WTC11 (cell line): ENCODE data around the gene GDA. TPM values are rescaled to one million over a fixed set of nuclear protein-coding genes. Genes with fewer than 3 reads are reported as not detected.
A peak's percentile ranks its signal among the peaks of the same experiment; 100 is the strongest.

Experiments
- AR ChIP-seq: fragments of 250-450 bp; sonication (Bioruptor Pico); IDR thresholded peaks from 2 replicates; pipeline ENCODE4 v1.9.0; 2021; ENCODE audit warnings: mild to moderate bottlenecking
- ATF1 ChIP-seq: sonication (generic); formaldehyde crosslinking; IDR thresholded peaks from 2 replicates; pipeline ENCODE4 v1.8.1; 2023; ENCODE audit warnings: mild to moderate bottlenecking, moderate library complexity, missing genetic modification reagents
- ELF4 ChIP-seq: sonication (generic); formaldehyde crosslinking; IDR thresholded peaks from 2 replicates; pipeline ENCODE4 v1.8.1; 2022; ENCODE audit warnings: low read depth, mild to moderate bottlenecking, moderate library complexity, missing genetic modification reagents
- FOXK1 ChIP-seq: sonication (generic); formaldehyde crosslinking; IDR thresholded peaks from 2 replicates; pipeline ENCODE4 v1.8.0; 2022; ENCODE audit warnings: mild to moderate bottlenecking, moderate library complexity, missing genetic modification reagents
- FOXP1 ChIP-seq: sonication (generic); formaldehyde crosslinking; IDR thresholded peaks from 2 replicates; pipeline ENCODE4 v1.8.0; 2022; ENCODE audit warnings: missing genetic modification reagents, mild to moderate bottlenecking, moderate library complexity, borderline replicate concordance
- GRHL2 ChIP-seq: fragments of 250-450 bp; sonication (Bioruptor Pico); IDR thresholded peaks from 2 replicates; pipeline ENCODE4 v1.8.0; 2022; ENCODE audit warnings: mild to moderate bottlenecking, moderate library complexity; ENCODE audit not compliant: insufficient replicate concordance, severe bottlenecking
- GTF2I ChIP-seq: fragments of 250-450 bp; sonication (Bioruptor Pico); conservative IDR thresholded peaks from 2 replicates; pipeline ENCODE4 v1.4.0; 2021; ENCODE audit warnings: mild to moderate bottlenecking
- JUN ChIP-seq: sonication (generic); formaldehyde crosslinking; IDR thresholded peaks from 2 replicates; pipeline ENCODE4 v1.8.0; 2023; ENCODE audit warnings: mild to moderate bottlenecking, missing genetic modification reagents
- KAT7 ChIP-seq: sonication (generic); formaldehyde crosslinking; IDR thresholded peaks from 2 replicates; pipeline ENCODE4 v1.8.1; 2023; ENCODE audit warnings: missing genetic modification reagents, mild to moderate bottlenecking, borderline replicate concordance
- NFYB ChIP-seq: sonication (generic); formaldehyde crosslinking; conservative IDR thresholded peaks from 2 replicates; pipeline ENCODE4 v1.8.0; 2022; ENCODE audit warnings: low read depth, missing genetic modification reagents
- NR1H2 ChIP-seq: sonication (generic); formaldehyde crosslinking; IDR thresholded peaks from 2 replicates; pipeline ENCODE4 v1.9.0; 2021; ENCODE audit warnings: mild to moderate bottlenecking, moderate library complexity, missing genetic modification reagents
- NR2C2 ChIP-seq: sonication (generic); formaldehyde crosslinking; IDR thresholded peaks from 2 replicates; pipeline ENCODE4 v1.8.0; 2022; ENCODE audit warnings: mild to moderate bottlenecking, missing genetic modification reagents
- RELA ChIP-seq: sonication (generic); formaldehyde crosslinking; IDR thresholded peaks from 2 replicates; pipeline ENCODE4 v1.8.1; 2022; ENCODE audit warnings: missing genetic modification reagents, mild to moderate bottlenecking, borderline replicate concordance
- RORB ChIP-seq: fragments of 250-450 bp; sonication (Bioruptor Pico); IDR thresholded peaks from 2 replicates; pipeline ENCODE4 v1.9.0; 2021; ENCODE audit warnings: mild to moderate bottlenecking
- SMAD3 ChIP-seq: sonication (generic); formaldehyde crosslinking; IDR thresholded peaks from 2 replicates; pipeline ENCODE4 v1.8.0; 2022; ENCODE audit warnings: missing genetic modification reagents, mild to moderate bottlenecking, borderline replicate concordance
- SOX15 ChIP-seq: fragments of 250-450 bp; sonication (Bioruptor Pico); IDR thresholded peaks from 2 replicates; pipeline ENCODE4 v1.9.0; 2021; ENCODE audit warnings: mild to moderate bottlenecking
- SP1 ChIP-seq: sonication (generic); formaldehyde crosslinking; conservative IDR thresholded peaks from 2 replicates; pipeline ENCODE4 v1.8.1; 2022; ENCODE audit warnings: missing genetic modification reagents
- TCF7 ChIP-seq: sonication (generic); formaldehyde crosslinking; IDR thresholded peaks from 2 replicates; pipeline ENCODE4 v1.8.0; 2022; ENCODE audit warnings: mild to moderate bottlenecking, low read depth, missing genetic modification reagents, moderate library complexity
- TP53 ChIP-seq: sonication (generic); formaldehyde crosslinking; IDR thresholded peaks from 2 replicates; pipeline ENCODE4 v1.8.1; 2023; ENCODE audit warnings: mild to moderate bottlenecking, missing genetic modification reagents
- ZBTB21 ChIP-seq: sonication (generic); formaldehyde crosslinking; IDR thresholded peaks from 2 replicates; pipeline ENCODE4 v1.8.1; 2023; ENCODE audit warnings: mild to moderate bottlenecking, missing genetic modification reagents, borderline replicate concordance
- ZNF121 ChIP-seq: sonication (generic); formaldehyde crosslinking; IDR thresholded peaks from 2 replicates; pipeline ENCODE4 v1.8.0; 2023; ENCODE audit warnings: missing genetic modification reagents
- ZNF138 ChIP-seq: sonication (generic); formaldehyde crosslinking; conservative IDR thresholded peaks from 2 replicates; pipeline ENCODE4 v1.8.1; 2022; ENCODE audit warnings: mild to moderate bottlenecking, moderate library complexity, missing genetic modification reagents
- ZNF219 ChIP-seq: sonication (generic); formaldehyde crosslinking; IDR thresholded peaks from 2 replicates; pipeline ENCODE4 v1.8.0; 2023; ENCODE audit warnings: missing genetic modification reagents, mild to moderate bottlenecking, borderline replicate concordance
- ZNF232 ChIP-seq: sonication (generic); formaldehyde crosslinking; IDR thresholded peaks from 2 replicates; pipeline ENCODE4 v1.8.0; 2022; ENCODE audit warnings: mild to moderate bottlenecking, missing genetic modification reagents
- ZNF396 ChIP-seq: fragments of 250-450 bp; sonication (Bioruptor Pico); IDR thresholded peaks from 2 replicates; pipeline ENCODE4 v1.8.0; 2021; ENCODE audit warnings: mild to moderate bottlenecking, moderate library complexity, borderline replicate concordance
- ZNF423 ChIP-seq: fragments of 250-450 bp; sonication (Bioruptor Pico); IDR thresholded peaks from 2 replicates; pipeline ENCODE4 v2.1.2; 2022; ENCODE audit warnings: mild to moderate bottlenecking, moderate library complexity
- ZNF671 ChIP-seq: fragments of 250-450 bp; sonication (Bioruptor Pico); IDR thresholded peaks from 2 replicates; pipeline ENCODE4 v1.8.0; 2021; ENCODE audit warnings: mild to moderate bottlenecking
- total RNA-seq: library from RNA; stranded (reverse); gene quantifications from 3 replicates; pipeline ENCODE4 v1.2.3, GENCODE V29; 2021
- TF ChIP-seq, protein P1 (sequence below): sonication (generic); formaldehyde crosslinking; IDR thresholded peaks from 2 replicates; pipeline ENCODE4 v1.8.1; 2023; ENCODE audit warnings: mild to moderate bottlenecking, missing genetic modification reagents
- TF ChIP-seq, protein P2 (sequence below): sonication (generic); formaldehyde crosslinking; IDR thresholded peaks from 2 replicates; pipeline ENCODE4 v1.8.0; 2023; ENCODE audit warnings: missing genetic modification reagents
- TF ChIP-seq, protein P3 (sequence below): sonication (generic); formaldehyde crosslinking; conservative IDR thresholded peaks from 2 replicates; pipeline ENCODE4 v1.8.1; 2022; ENCODE audit warnings: mild to moderate bottlenecking, missing genetic modification reagents
- TF ChIP-seq, protein P4 (sequence below): fragments of 250-450 bp; sonication (Bioruptor Pico); conservative IDR thresholded peaks from 2 replicates; pipeline ENCODE4 v1.9.0; 2021; ENCODE audit warnings: mild to moderate bottlenecking
- TF ChIP-seq, protein P5 (sequence below): sonication (generic); formaldehyde crosslinking; IDR thresholded peaks from 2 replicates; pipeline ENCODE4 v1.8.0; 2022; ENCODE audit warnings: mild to moderate bottlenecking, missing genetic modification reagents

Gene GDA
- total RNA-seq, 1 experiment from 2014 or later: 0.68 TPM

GRCh38 chr9:72149231-72149975 is at the start of gene GDA (continued):
- TF ChIP-seq FOXP1 (CRISPR knock-in tag) (peak; percentile 97), ZNF396 (CRISPR knock-in tag) (no peak), RORB (CRISPR knock-in tag) (no peak), SMAD3 (peak; percentile 80), NR1H2 (0 out of 2 replicates have a peak, but pooled peaks have one; percentile 39), ZNF232 (CRISPR knock-in tag) (peak; percentile 85), ZBTB21 (CRISPR knock-in tag) (peak; percentile 86), RELA (peak; percentile 93), SP1 (CRISPR knock-in tag) (peak; percentile 56; the same call in 1 of the 2 replicates), FOXK1 (CRISPR knock-in tag) (peak; percentile 85), GRHL2 (CRISPR knock-in tag) (no peak), ZNF138 (CRISPR knock-in tag) (peak; percentile 86; the same call in 1 of the 2 replicates), KAT7 (CRISPR knock-in tag) (peak; percentile 63; the same call in 1 of the 2 replicates), ATF1 (CRISPR knock-in tag) (no peak), NR2C2 (CRISPR knock-in tag) (peak; percentile 63; the same call in 1 of the 2 replicates), GTF2I (CRISPR knock-in tag) (no peak), NFYB (CRISPR knock-in tag) (no peak), ZNF219 (CRISPR knock-in tag) (0 out of 2 replicates have a peak, but pooled peaks have one; percentile 34), AR (CRISPR knock-in tag) (no peak), TCF7 (no peak), ZNF121 (peak; percentile 61; the same call in 1 of the 2 replicates), ELF4 (CRISPR knock-in tag) (no peak), SOX15 (CRISPR knock-in tag) (no peak), ZNF423 (no peak), JUN (CRISPR knock-in tag) (no peak), ZNF671 (CRISPR knock-in tag) (no peak), TP53 (CRISPR knock-in tag) (peak; percentile 84; the same call in 1 of the 2 replicates)
- TF ChIP-seq, protein P1, sequence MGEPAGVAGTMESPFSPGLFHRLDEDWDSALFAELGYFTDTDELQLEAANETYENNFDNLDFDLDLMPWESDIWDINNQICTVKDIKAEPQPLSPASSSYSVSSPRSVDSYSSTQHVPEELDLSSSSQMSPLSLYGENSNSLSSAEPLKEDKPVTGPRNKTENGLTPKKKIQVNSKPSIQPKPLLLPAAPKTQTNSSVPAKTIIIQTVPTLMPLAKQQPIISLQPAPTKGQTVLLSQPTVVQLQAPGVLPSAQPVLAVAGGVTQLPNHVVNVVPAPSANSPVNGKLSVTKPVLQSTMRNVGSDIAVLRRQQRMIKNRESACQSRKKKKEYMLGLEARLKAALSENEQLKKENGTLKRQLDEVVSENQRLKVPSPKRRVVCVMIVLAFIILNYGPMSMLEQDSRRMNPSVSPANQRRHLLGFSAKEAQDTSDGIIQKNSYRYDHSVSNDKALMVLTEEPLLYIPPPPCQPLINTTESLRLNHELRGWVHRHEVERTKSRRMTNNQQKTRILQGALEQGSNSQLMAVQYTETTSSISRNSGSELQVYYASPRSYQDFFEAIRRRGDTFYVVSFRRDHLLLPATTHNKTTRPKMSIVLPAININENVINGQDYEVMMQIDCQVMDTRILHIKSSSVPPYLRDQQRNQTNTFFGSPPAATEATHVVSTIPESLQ (CRISPR knock-in tag): no peak
- TF ChIP-seq, protein P2, sequence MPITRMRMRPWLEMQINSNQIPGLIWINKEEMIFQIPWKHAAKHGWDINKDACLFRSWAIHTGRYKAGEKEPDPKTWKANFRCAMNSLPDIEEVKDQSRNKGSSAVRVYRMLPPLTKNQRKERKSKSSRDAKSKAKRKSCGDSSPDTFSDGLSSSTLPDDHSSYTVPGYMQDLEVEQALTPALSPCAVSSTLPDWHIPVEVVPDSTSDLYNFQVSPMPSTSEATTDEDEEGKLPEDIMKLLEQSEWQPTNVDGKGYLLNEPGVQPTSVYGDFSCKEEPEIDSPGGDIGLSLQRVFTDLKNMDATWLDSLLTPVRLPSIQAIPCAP (CRISPR knock-in tag): peak; percentile 89; the same call in 1 of the 2 replicates
- TF ChIP-seq, protein P3, sequence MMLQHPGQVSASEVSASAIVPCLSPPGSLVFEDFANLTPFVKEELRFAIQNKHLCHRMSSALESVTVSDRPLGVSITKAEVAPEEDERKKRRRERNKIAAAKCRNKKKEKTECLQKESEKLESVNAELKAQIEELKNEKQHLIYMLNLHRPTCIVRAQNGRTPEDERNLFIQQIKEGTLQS (CRISPR knock-in tag): no peak
- TF ChIP-seq, protein P4, sequence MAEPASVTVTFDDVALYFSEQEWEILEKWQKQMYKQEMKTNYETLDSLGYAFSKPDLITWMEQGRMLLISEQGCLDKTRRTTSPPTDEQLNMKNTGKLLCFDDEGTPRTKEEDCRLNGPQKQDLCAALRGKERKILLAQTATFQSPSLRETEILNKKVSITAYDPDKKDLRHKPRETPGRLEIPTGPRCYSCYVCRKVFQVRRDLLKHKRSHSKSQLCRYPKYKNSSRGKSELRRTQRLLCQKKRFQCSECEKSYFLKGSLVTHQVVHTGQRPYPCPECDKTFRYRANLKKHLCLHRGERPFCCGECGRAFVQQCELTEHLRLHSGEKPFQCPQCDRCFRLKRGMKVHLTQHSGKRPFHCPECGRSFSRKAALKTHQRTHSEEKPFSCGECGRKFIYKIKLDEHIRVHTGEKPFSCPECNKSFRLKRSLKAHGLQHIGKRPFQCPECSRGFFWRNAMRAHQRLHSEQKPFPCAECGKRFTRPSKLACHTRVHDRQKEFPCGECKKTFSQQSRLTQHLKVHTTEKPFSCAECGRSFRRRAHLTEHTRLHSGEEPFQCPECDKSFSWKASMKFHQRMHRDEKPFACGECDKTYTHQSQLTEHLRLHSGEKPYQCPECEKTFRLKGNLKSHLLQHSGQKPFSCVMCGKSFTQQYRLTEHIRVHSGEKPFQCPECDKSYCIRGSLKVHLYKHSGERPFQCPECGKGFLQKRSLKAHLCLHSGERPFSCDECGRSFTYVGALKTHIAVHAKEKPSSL: no peak
- TF ChIP-seq, protein P5, sequence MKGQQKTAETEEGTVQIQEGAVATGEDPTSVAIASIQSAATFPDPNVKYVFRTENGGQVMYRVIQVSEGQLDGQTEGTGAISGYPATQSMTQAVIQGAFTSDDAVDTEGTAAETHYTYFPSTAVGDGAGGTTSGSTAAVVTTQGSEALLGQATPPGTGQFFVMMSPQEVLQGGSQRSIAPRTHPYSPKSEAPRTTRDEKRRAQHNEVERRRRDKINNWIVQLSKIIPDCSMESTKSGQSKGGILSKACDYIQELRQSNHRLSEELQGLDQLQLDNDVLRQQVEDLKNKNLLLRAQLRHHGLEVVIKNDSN (CRISPR knock-in tag): peak; percentile 51; the same call in 1 of the 2 replicates
